Memory B cell (primary cell): ENCODE results near the gene HMG20A.

Experiments
- ATAC-seq: fragments of 150-1000 bp; cut with Tn5 transposase; 2 replicates; pipeline ENCODE4 v1.10.0; 2021; ENCODE audit warnings: low read depth, mild to moderate bottlenecking, moderate library complexity
- DNase-seq, 2 donors: peaks; one replicate each; pipeline ENCODE4 v3.0.0; 2022; ENCODE audit warnings: low spot score in 2 of 2
- H3K27ac Mint-ChIP-seq: one replicate; pipeline ENCODE4 v1.8.0; 2022; ENCODE audit warnings: mild to moderate bottlenecking, moderate library complexity, mixed read lengths
- H3K27me3 Mint-ChIP-seq: one replicate; pipeline ENCODE4 v1.8.0; 2022; ENCODE audit warnings: mixed read lengths
- H3K36me3 Mint-ChIP-seq: one replicate; pipeline ENCODE4 v1.8.0; 2022; ENCODE audit warnings: mild to moderate bottlenecking, mixed read lengths
- H3K4me1 Mint-ChIP-seq: one replicate; pipeline ENCODE4 v1.8.0; 2022; ENCODE audit warnings: mixed read lengths
- H3K4me3 Mint-ChIP-seq: one replicate; pipeline ENCODE4 v1.8.0; 2022; ENCODE audit warnings: mild to moderate bottlenecking, moderate library complexity, mixed read lengths
- H3K9me3 Mint-ChIP-seq: one replicate; pipeline ENCODE4 v1.8.0; 2022; ENCODE audit warnings: mixed read lengths

The HMG20A gene

GRCh38 chr15:77430213-77430612, 9.5 kb downstream of the HMG20A start:
- DNase-seq (no peak), ATAC-seq (no peak)
- Mint-ChIP-seq H3K4me1 (peaks cover 22% of the 10 kb centered on the region), H3K4me3 (no peak overlapping the region), H3K36me3 (peaks cover 7% of the 10 kb centered on the region), H3K9me3 (no peaks in the 10 kb centered on the region), H3K27ac (no peak overlapping the region), H3K27me3 (no peaks in the 10 kb centered on the region)

DNA sequence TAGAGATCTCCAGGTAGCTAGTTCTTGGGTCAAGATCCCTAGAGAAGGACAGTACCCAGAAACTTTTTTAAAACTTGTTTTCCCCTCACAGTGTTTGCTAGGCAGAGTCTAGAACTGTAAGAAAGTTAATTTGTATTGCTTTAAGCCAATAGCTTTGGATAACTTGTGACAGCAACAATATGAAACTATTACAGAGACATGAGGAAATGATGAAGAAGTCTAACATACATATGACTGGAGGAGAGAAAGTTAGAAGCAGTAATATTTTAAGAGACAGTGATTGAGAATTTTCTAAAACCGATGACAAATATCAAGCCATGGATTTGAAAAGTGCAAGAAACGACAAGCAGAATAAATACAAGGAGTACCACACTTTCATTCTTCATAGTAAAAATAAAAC, 10.0 kb downstream of the HMG20A start:
- Mint-ChIP-seq H3K27ac (no peak overlapping the region), H3K27me3 (no peaks in the 10 kb centered on the region), H3K4me3 (no peak overlapping the region), H3K4me1 (peaks cover 22% of the 10 kb centered on the region), H3K9me3 (no peaks in the 10 kb centered on the region), H3K36me3 (peaks cover 7% of the 10 kb centered on the region)
- no peak for DNase-seq
- ATAC-seq, result no peak

DNA sequence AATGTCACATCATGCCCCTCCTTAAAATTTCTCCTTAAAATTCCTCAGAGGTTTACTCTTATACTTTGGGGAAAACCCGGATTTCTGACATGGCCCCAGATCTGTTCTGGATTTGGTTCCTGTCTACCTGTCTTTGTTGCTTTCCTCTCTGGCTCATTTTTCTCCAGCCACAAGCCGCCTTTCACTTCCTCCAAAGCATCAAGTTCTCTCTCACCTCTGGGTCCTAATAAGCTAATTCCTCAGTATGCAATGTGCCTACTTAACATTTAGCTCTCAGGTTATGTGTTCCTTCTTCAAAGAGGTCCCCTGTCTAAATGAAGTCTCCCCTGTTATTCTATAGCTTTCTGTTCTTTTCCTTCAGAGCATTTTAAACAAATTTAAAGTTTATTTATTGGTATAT, 16.1 kb downstream of the HMG20A start:
- Mint-ChIP-seq H3K27me3 (no peaks in the 10 kb centered on the region), H3K9me3 (no peaks in the 10 kb centered on the region), H3K27ac (no peak overlapping the region), H3K36me3 (peaks cover 3% of the 10 kb centered on the region), H3K4me1 (peaks cover 14% of the 10 kb centered on the region), H3K4me3 (no peak overlapping the region)
- DNase-seq (peak in 1 of 2 donors; percentile 7), ATAC-seq (peak; percentile 63)

DNA sequence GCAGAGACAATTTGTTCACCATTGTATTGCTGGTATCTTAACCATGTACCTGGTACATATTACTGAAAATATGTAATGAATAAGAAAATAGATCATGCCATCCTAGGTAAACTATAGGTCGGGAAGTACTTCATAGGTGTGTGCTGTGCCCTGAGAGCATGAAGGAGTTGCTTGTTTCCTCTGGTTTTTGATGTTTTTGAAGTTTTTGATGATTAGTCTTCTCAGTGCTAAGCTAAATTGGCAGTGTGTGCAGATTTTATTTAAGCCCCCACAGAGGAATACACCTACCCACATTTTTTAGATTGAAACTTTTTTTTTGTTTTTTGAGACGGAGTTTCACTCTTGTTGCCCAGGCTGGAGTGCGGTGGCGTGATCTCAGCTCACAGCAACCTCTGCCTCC, 16.6 kb downstream of the HMG20A start:
- Mint-ChIP-seq H3K4me3 (no peak overlapping the region), H3K4me1 (peaks cover 14% of the 10 kb centered on the region), H3K27ac (no peak overlapping the region), H3K27me3 (no peaks in the 10 kb centered on the region), H3K36me3 (peaks cover 3% of the 10 kb centered on the region), H3K9me3 (no peaks in the 10 kb centered on the region)
- no peak for DNase-seq
- no peak for ATAC-seq

- Mint-ChIP-seq H3K27ac (no peak overlapping the region), H3K4me3 (no peak overlapping the region), H3K36me3 (peaks cover 2% of the 10 kb centered on the region), H3K9me3 (no peaks in the 10 kb centered on the region), H3K4me1 (peaks cover 19% of the 10 kb centered on the region), H3K27me3 (no peaks in the 10 kb centered on the region)
- ATAC-seq (no peak), DNase-seq (no peak)
Observed at GRCh38 chr15:77440378-77440999, 19.8 kb downstream of the HMG20A start.

DNA sequence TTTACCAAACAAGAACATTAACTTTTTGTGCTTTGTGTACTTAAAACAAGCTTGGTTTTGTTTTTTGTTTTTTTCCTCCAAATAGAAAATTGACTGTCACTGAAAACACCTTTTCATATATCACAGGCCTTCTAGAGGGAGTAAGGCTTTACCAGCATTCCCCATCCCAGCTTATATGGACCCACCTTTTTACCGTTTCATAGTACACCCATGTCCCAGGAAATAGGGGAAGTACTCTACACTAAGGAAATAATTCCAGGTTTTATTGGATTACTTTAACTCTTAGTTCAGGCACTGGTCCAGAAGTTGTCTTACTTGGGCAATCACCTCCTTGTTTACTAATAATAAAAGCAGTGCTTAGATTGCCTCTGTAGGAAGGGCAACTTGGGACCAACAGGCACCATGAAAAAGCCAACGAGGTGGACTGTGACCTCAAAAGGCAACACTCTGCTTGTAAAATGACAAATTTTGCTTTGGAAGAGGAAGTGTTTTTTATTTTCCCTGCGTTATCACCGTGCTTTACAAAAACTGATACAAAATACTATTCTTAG, 26.2 kb downstream of the HMG20A start:
- H3K36me3 Mint-ChIP-seq, result peaks cover 18% of the 10 kb centered on the region
- no peaks in the 10 kb centered on the region for H3K27me3 Mint-ChIP-seq
- H3K9me3 Mint-ChIP-seq, result no peaks in the 10 kb centered on the region
- DNase-seq (no peak), ATAC-seq (no peak)
- H3K27ac Mint-ChIP-seq, result no peak overlapping the region
- H3K4me3 Mint-ChIP-seq, result no peak overlapping the region
- H3K4me1 Mint-ChIP-seq, result peaks cover 20% of the 10 kb centered on the region

- DNase-seq, result no peak
- Mint-ChIP-seq H3K9me3 (no peaks in the 10 kb centered on the region), H3K4me1 (peaks cover 25% of the 10 kb centered on the region), H3K4me3 (no peak overlapping the region), H3K36me3 (peaks cover 16% of the 10 kb centered on the region), H3K27ac (no peak overlapping the region), H3K27me3 (no peaks in the 10 kb centered on the region)
- ATAC-seq, result no peak
Observed at GRCh38 chr15:77454265-77454664, 33.6 kb downstream of the HMG20A start.

DNA sequence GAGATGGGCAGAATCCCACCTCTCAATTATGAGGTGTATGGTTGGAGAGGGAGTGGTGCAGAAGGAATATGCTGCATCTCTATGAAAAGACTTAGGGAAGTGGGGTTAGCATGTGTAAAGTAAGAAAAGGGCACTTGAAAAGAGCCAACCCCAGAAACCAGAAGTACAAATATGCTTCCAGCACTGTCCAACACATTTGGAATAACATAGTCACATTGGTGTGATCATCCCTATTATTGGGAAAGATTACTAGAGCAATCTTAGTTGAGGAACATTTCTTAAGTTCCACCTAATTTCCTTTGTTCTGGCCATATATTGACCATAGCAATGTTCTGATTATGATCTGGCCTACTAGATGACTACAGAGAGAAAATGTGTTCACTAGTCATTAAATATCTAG, 34.3 kb downstream of the HMG20A start:
- Mint-ChIP-seq H3K4me1 (peaks cover 21% of the 10 kb centered on the region), H3K27ac (no peak overlapping the region), H3K4me3 (no peak overlapping the region), H3K9me3 (no peaks in the 10 kb centered on the region), H3K27me3 (no peaks in the 10 kb centered on the region), H3K36me3 (peaks cover 16% of the 10 kb centered on the region)
- no peak for ATAC-seq
- DNase-seq, result no peak

DNA sequence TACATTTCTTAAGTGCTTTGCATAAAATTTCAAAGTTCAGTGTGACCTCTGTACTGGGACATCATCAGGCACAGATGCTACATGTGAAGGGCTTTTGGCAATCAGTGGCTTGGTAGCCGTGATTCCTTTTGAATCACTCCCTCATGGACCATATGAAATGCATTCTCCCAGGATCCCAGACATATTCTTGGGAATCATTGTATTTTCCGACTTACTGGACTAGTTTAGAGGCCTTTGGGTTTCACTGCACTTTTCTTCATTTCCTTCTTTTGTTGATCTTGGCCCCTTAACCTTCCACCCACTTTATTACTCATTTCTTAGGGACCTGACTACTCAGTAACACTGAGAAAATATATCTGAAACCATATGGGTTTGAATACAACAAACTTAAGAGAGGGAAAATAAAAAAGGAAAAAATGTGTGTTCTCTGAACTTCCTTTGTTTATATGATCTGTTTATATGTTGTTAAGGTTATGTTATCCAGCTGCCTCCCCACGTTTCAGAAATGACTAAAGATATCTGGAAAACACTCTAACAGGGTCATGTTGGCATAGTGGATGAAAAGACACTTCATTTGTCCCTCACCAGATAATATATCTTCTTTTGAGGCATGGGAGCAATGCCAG, 35.1 kb downstream of the HMG20A start:
- Mint-ChIP-seq H3K4me3 (no peak overlapping the region), H3K27ac (no peak overlapping the region), H3K36me3 (peaks cover 22% of the 10 kb centered on the region), H3K4me1 (peaks cover 21% of the 10 kb centered on the region), H3K27me3 (no peaks in the 10 kb centered on the region), H3K9me3 (no peaks in the 10 kb centered on the region)
- ATAC-seq (no peak), DNase-seq (no peak)

DNA sequence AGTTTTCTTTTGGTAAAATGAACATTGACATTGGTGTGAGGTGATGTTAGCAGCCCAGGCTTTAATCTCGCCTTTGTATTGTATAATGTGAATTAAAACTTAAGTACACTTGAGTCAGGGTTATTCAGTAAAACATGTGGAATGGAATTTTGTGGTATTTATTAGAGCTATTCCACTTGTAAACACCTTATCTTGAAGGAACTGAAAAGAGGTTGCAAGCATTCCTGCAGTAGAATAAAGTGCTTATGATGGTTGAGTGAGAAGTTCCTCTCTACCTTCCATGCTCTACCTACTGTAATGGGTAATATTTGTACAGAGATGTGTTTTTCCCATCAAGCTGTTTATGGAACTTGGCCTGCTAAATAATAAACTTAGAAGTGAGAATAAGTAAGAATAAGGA, 36.1 kb downstream of the HMG20A start:
- Mint-ChIP-seq H3K9me3 (no peaks in the 10 kb centered on the region), H3K27ac (no peak overlapping the region), H3K4me3 (no peak overlapping the region), H3K27me3 (no peaks in the 10 kb centered on the region), H3K36me3 (peaks cover 23% of the 10 kb centered on the region), H3K4me1 (peaks cover 21% of the 10 kb centered on the region)
- DNase-seq (no peak), ATAC-seq (no peak)

- peaks cover 21% of the 10 kb centered on the region for H3K36me3 Mint-ChIP-seq
- no peak overlapping the region for H3K27ac Mint-ChIP-seq
- H3K27me3 Mint-ChIP-seq, result no peaks in the 10 kb centered on the region
- H3K9me3 Mint-ChIP-seq, result no peaks in the 10 kb centered on the region
- peaks cover 18% of the 10 kb centered on the region for H3K4me1 Mint-ChIP-seq
- DNase-seq, result no peak
- no peak for ATAC-seq
- no peak overlapping the region for H3K4me3 Mint-ChIP-seq
Observed at GRCh38 chr15:77457191-77457904, 36.7 kb downstream of the HMG20A start.

DNA sequence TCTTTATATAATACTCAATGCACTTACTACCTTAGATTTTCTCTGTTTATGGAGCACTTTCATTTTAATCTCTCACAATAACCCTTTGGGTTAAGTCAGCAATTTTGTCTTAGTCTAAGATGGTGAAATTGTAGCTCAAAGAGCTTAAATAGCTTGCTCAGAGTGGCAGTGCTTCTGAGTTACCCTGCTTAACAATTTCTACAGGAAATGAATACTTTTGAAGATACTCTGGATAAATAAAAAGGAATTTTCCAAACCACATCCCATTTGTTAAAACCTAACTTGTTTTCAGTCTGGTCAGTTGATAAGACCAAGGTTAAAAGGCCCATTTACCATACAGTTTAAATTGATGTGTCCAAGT, 37.2 kb downstream of the HMG20A start:
- Mint-ChIP-seq H3K4me3 (no peak overlapping the region), H3K36me3 (peaks cover 20% of the 10 kb centered on the region), H3K4me1 (peaks cover 17% of the 10 kb centered on the region), H3K9me3 (no peaks in the 10 kb centered on the region), H3K27ac (no peak overlapping the region), H3K27me3 (no peaks in the 10 kb centered on the region)
- no peak for DNase-seq
- no peak for ATAC-seq

DNA sequence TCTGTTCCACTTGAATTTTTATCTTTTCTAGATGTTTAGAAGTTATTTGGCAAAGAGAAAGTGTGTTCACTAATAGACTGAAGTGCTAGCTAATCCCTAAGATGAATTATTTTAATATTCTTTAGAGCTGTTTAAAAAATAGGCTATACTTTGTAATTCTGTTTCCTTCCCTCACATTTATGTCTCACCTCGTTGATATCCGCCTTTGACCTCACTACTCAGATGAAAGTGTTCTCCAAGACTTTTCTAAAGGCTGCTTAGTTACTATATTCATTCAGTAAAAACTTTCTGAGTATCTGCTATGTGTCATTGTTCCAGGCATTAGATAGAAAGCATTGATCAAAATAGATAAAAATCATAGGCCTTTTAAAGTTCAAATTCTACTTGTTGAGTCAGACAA, 38.3 kb downstream of the HMG20A start:
- H3K9me3 Mint-ChIP-seq, result no peaks in the 10 kb centered on the region
- peaks cover 17% of the 10 kb centered on the region for H3K4me1 Mint-ChIP-seq
- no peak overlapping the region for H3K27ac Mint-ChIP-seq
- no peaks in the 10 kb centered on the region for H3K27me3 Mint-ChIP-seq
- DNase-seq (no peak), ATAC-seq (no peak)
- no peak overlapping the region for H3K4me3 Mint-ChIP-seq
- H3K36me3 Mint-ChIP-seq, result peaks cover 20% of the 10 kb centered on the region

GRCh38 chr15:77461486-77461885, 40.8 kb downstream of the HMG20A start:
- no peak for ATAC-seq
- H3K9me3 Mint-ChIP-seq, result no peaks in the 10 kb centered on the region
- peaks cover 21% of the 10 kb centered on the region for H3K36me3 Mint-ChIP-seq
- no peak for DNase-seq
- peaks cover 6% of the 10 kb centered on the region for H3K4me1 Mint-ChIP-seq
- no peaks in the 10 kb centered on the region for H3K27me3 Mint-ChIP-seq
- H3K4me3 Mint-ChIP-seq, result no peak overlapping the region
- no peak overlapping the region for H3K27ac Mint-ChIP-seq
